CD4-positive, alpha-beta memory T cell (primary cell): ENCODE results near the gene BIRC6. TPM values are rescaled to one million over a fixed set of nuclear protein-coding genes. Genes with fewer than 3 reads are reported as not detected.
"Not testable (repeated sequence)": the region's sequence is repeated elsewhere in the genome, so short reads cannot be mapped to it uniquely, and the experiment has no call there.

Experiments used
- CTCF ChIA-PET: fragments of 350-600 bp; sonication (Branson Sonifier 250); formaldehyde crosslinking; loops from one replicate; lab custom pipeline; 2021; ENCODE audit warnings: inconsistent platforms; ENCODE audit not compliant: partially characterized antibody; lab: Charles Lee
- POLR2A ChIA-PET: fragments of 350-600 bp; sonication (Branson Sonifier 250); formaldehyde crosslinking; loops from one replicate; lab custom pipeline; 2021; ENCODE audit not compliant: partially characterized antibody; lab: Charles Lee
- DNase-seq, 5 donors: peaks; one replicate each; pipeline versions ENCODE4 v3.0.0 to v3.0.0-alpha.2; 2020 to 2022; ENCODE audit warnings: mixed read lengths in 1 of 5
- H3K27ac ChIP-seq: one replicate; pipeline ENCODE4 v1.7.0; 2013; ENCODE audit warnings: low read depth, low read length
- H3K27me3 ChIP-seq: 2 replicates; pipeline ENCODE4 v1.7.0; 2013; ENCODE audit warnings: mild to moderate bottlenecking, low read length, moderate library complexity; ENCODE audit not compliant: insufficient read depth
- H3K36me3 ChIP-seq: 2 replicates; pipeline ENCODE4 v1.7.0; 2013; ENCODE audit warnings: mild to moderate bottlenecking, low read length, moderate library complexity; ENCODE audit not compliant: insufficient read depth
- H3K4me1 ChIP-seq: 2 replicates; pipeline ENCODE4 v1.7.0; 2013; ENCODE audit warnings: mild to moderate bottlenecking, low read length, moderate library complexity; ENCODE audit not compliant: insufficient read depth
- H3K4me3 ChIP-seq, 2 donors: one replicate each; pipeline ENCODE4 v1.7.0; 2013; ENCODE audit warnings: low read length in 2 of 2, mild to moderate bottlenecking in 1 of 2
- H3K9me3 ChIP-seq, 2 donors: one replicate each; pipeline ENCODE4 v1.7.0; 2013; ENCODE audit warnings: low read length in 2 of 2, control low read depth in 1 of 2; ENCODE audit not compliant: control insufficient read depth in 1 of 2
- H3K27ac Mint-ChIP-seq, 7 donors: one replicate each; pipeline ENCODE4 v1.8.0; 2020 to 2021; ENCODE audit warnings: mixed read lengths in 7 of 7, mild to moderate bottlenecking in 6 of 7, inconsistent platforms in 3 of 7, moderate library complexity in 3 of 7
- H3K27me3 Mint-ChIP-seq, 2 donors: one replicate each; pipeline ENCODE4 v1.8.0; 2020 to 2021; ENCODE audit warnings: mixed read lengths in 2 of 2
- H3K36me3 Mint-ChIP-seq, 2 donors: one replicate each; pipeline ENCODE4 v1.8.0; 2020 to 2021; ENCODE audit warnings: mixed read lengths in 2 of 2, inconsistent platforms in 1 of 2, mild to moderate bottlenecking in 1 of 2
- H3K4me1 Mint-ChIP-seq, 4 donors: one replicate each; pipeline ENCODE4 v1.8.0; 2020 to 2021; ENCODE audit warnings: mixed read lengths in 4 of 4, mild to moderate bottlenecking in 1 of 4
- H3K4me3 Mint-ChIP-seq, 8 donors: one replicate each; pipeline ENCODE4 v1.8.0; 2020 to 2021; ENCODE audit warnings: mixed read lengths in 8 of 8, mild to moderate bottlenecking in 7 of 8, moderate library complexity in 6 of 8, inconsistent platforms in 3 of 8
- H3K9me3 Mint-ChIP-seq, 8 donors: one replicate each; pipeline ENCODE4 v1.8.0; 2020 to 2021; ENCODE audit warnings: mixed read lengths in 8 of 8, mild to moderate bottlenecking in 5 of 8, inconsistent platforms in 3 of 8, moderate library complexity in 1 of 8
- intact Hi-C: fragments of 100-400 bp; cut with micrococcal nuclease; formaldehyde crosslinking; loops from one replicate; pipeline ENCODE4 v1.15.1; 2023
- polyA plus RNA-seq, 2 donors: library from polyadenylated mRNA; unstranded; fragments of 300-500 nt; fragmentation: Illumina TruSeq; gene quantifications; one replicate each; pipeline ENCODE4 v1.2.3, GENCODE V29; 2021
- total RNA-seq, 2 experiments: library from RNA; stranded (reverse); gene quantifications; one replicate each; pipeline ENCODE4 v1.2.3, GENCODE V29; 2021

Gene BIRC6
- total and polyA plus RNA-seq, 4 experiments from 2014 or later = 19.0 to 151 (median 95.0) TPM

- H3K27me3 ChIP-seq, H3K4me1 Mint-ChIP-seq, H3K4me1 ChIP-seq, H3K27me3 Mint-ChIP-seq, H3K27ac ChIP-seq, POLR2A ChIA-PET, H3K4me3 Mint-ChIP-seq, H3K9me3 ChIP-seq, H3K4me3 ChIP-seq, H3K9me3 Mint-ChIP-seq, DNase-seq: not testable (repeated sequence)
- Mint-ChIP-seq H3K27ac (peak overlapping the region in 1 of 7 donors; percentile 8), H3K36me3 (peaks cover 11 to 36% of the 10 kb centered on the region in 2 donors)
- peaks cover 14% of the 10 kb centered on the region for H3K36me3 ChIP-seq
- CTCF ChIA-PET = interaction anchor here (0.6 to 1.3 kb wide), 4 partner anchors 12 to 1031 kb away, joined by 3 to 4 read pairs (median 3); no protein-coding TSS in a partner anchor
- intact Hi-C loops = loop anchor here (5.0 kb wide), 2 partner anchors 40 to 1030 kb away; no protein-coding TSS in a partner anchor
Measured at GRCh38 chr2:32552483-32552882, 195.7 kb downstream of the BIRC6 start.

- no peak overlapping the region for H3K4me3 ChIP-seq
- Mint-ChIP-seq H3K27me3 (no peaks in the 10 kb centered on the region), H3K36me3 (peaks cover 10 to 34% of the 10 kb centered on the region in 2 donors), H3K4me1 (peaks cover 0 to 2% (median 0%) of the 10 kb centered on the region in 4 donors), H3K4me3 (no peak overlapping the region), H3K27ac (peak overlapping the region in 1 of 7 donors; percentile 42), H3K9me3 (no peaks in the 10 kb centered on the region)
- no peak overlapping the region for H3K27ac ChIP-seq
- DNase-seq = peak in 4 of 5 donors; percentile 17 to 29 (median 25)
- H3K27me3 ChIP-seq = no peaks in the 10 kb centered on the region
- no peaks in the 10 kb centered on the region for H3K9me3 ChIP-seq
- CTCF ChIA-PET = no interaction called here
- H3K4me1 ChIP-seq = no peaks in the 10 kb centered on the region
- POLR2A ChIA-PET = no interaction called here
- intact Hi-C loops = loop anchor here (5.0 kb wide), 2 partner anchors 38 to 1028 kb away; no protein-coding TSS in a partner anchor
- H3K36me3 ChIP-seq = peaks cover 11% of the 10 kb centered on the region
Measured at GRCh38 chr2:32553829-32554432, 197.1 kb downstream of the BIRC6 start.

GRCh38 chr2:32558492-32558891, 201.7 kb downstream of the BIRC6 start:
- Mint-ChIP-seq H3K27me3 (no peaks in the 10 kb centered on the region), H3K9me3 (no peaks in the 10 kb centered on the region), H3K4me3 (no peak overlapping the region), H3K36me3 (peaks cover 27 to 36% of the 10 kb centered on the region in 2 donors), H3K4me1 (peaks cover 0 to 4% (median under 1%) of the 10 kb centered on the region in 4 donors), H3K27ac (no peak overlapping the region)
- Histone ChIP-seq H3K27me3 (no peaks in the 10 kb centered on the region), H3K27ac (no peak overlapping the region), H3K4me1 (no peaks in the 10 kb centered on the region), H3K4me3 (no peak overlapping the region), H3K9me3 (no peaks in the 10 kb centered on the region), H3K36me3 (peaks cover 6% of the 10 kb centered on the region)
- ChIA-PET POLR2A (no interaction called here), CTCF (interaction anchor here (0.5 to 1.5 kb wide), 2 partner anchors 12 to 187 kb away, joined by 3 to 5 read pairs; no protein-coding TSS in a partner anchor)
- intact Hi-C loops = no loop called here
- DNase-seq = no peak

- no peak for DNase-seq
- no peaks in the 10 kb centered on the region for H3K4me1 ChIP-seq
- Mint-ChIP-seq H3K9me3 (peaks cover 0 to 2% (median 0%) of the 10 kb centered on the region in 8 donors), H3K27me3 (no peaks in the 10 kb centered on the region), H3K4me1 (peaks cover 3 to 7% (median 4%) of the 10 kb centered on the region in 4 donors), H3K36me3 (peaks cover 31 to 35% of the 10 kb centered on the region in 2 donors), H3K27ac (no peak overlapping the region), H3K4me3 (no peak overlapping the region)
- ChIA-PET CTCF (interaction anchor here (0.8 to 1.5 kb wide), 2 partner anchors 9 to 13 kb away, joined by 3 to 5 read pairs; no protein-coding TSS in a partner anchor), POLR2A (no interaction called here)
- H3K9me3 ChIP-seq = no peaks in the 10 kb centered on the region
- intact Hi-C loops = no loop called here
- no peak overlapping the region for H3K4me3 ChIP-seq
- H3K27me3 ChIP-seq = no peaks in the 10 kb centered on the region
- H3K27ac ChIP-seq = no peak overlapping the region
- H3K36me3 ChIP-seq = peaks cover 6% of the 10 kb centered on the region
Measured at GRCh38 chr2:32559136-32559535, 202.3 kb downstream of the BIRC6 start.

GRCh38 chr2:32562906-32563305, 206.1 kb downstream of the BIRC6 start:
- Mint-ChIP-seq H3K27me3 (no peaks in the 10 kb centered on the region), H3K36me3 (peaks cover 46 to 60% of the 10 kb centered on the region in 2 donors), H3K27ac (peak overlapping the region in 1 of 7 donors; percentile 53), H3K4me1 (peaks cover 7 to 10% (median 8%) of the 10 kb centered on the region in 4 donors), H3K9me3 (peaks cover 0 to 24% (median 4%) of the 10 kb centered on the region in 8 donors), H3K4me3 (no peak overlapping the region)
- Histone ChIP-seq H3K4me1 (no peaks in the 10 kb centered on the region), H3K4me3 (no peak overlapping the region), H3K27me3 (no peaks in the 10 kb centered on the region), H3K36me3 (peaks cover 8% of the 10 kb centered on the region), H3K9me3 (peaks cover 0 to 7% of the 10 kb centered on the region in 2 donors), H3K27ac (no peak overlapping the region)
- intact Hi-C loops = no loop called here
- no peak for DNase-seq
- ChIA-PET CTCF (no interaction called here), POLR2A (no interaction called here)

- POLR2A ChIA-PET = no interaction called here
- Histone ChIP-seq H3K36me3 (peaks cover 8% of the 10 kb centered on the region), H3K4me3 (no peak overlapping the region), H3K4me1 (no peaks in the 10 kb centered on the region), H3K9me3 (peaks cover 0 to 7% of the 10 kb centered on the region in 2 donors), H3K27ac (no peak overlapping the region), H3K27me3 (no peaks in the 10 kb centered on the region)
- Mint-ChIP-seq H3K4me3 (no peak overlapping the region), H3K27ac (peak overlapping the region in 1 of 7 donors; percentile 5), H3K4me1 (peaks cover 7 to 11% (median 9%) of the 10 kb centered on the region in 4 donors), H3K27me3 (no peaks in the 10 kb centered on the region), H3K36me3 (peaks cover 42 to 57% of the 10 kb centered on the region in 2 donors), H3K9me3 (peaks cover 0 to 24% (median 4%) of the 10 kb centered on the region in 8 donors)
- intact Hi-C loops = no loop called here
- CTCF ChIA-PET = interaction anchor here (0.9 kb wide), 1 partner anchor 12 kb away, joined by 3 read pairs; no protein-coding TSS in a partner anchor
- no peak for DNase-seq
Measured at GRCh38 chr2:32564417-32565035, 207.7 kb downstream of the BIRC6 start.

- H3K4me3 ChIP-seq = no peak overlapping the region
- peaks cover 8% of the 10 kb centered on the region for H3K36me3 ChIP-seq
- Mint-ChIP-seq H3K27me3 (no peaks in the 10 kb centered on the region), H3K36me3 (peaks cover 45 to 52% of the 10 kb centered on the region in 2 donors), H3K4me1 (peaks cover 9 to 18% (median 12%) of the 10 kb centered on the region in 4 donors), H3K4me3 (no peak overlapping the region), H3K27ac (no peak overlapping the region), H3K9me3 (peaks cover 0 to 24% (median 4%) of the 10 kb centered on the region in 8 donors)
- no peaks in the 10 kb centered on the region for H3K4me1 ChIP-seq
- H3K9me3 ChIP-seq = peaks cover 0 to 7% of the 10 kb centered on the region in 2 donors
- intact Hi-C loops = no loop called here
- no peak overlapping the region for H3K27ac ChIP-seq
- CTCF ChIA-PET = interaction anchor here (0.9 kb wide), 1 partner anchor 13 kb away, joined by 3 read pairs; no protein-coding TSS in a partner anchor
- no peaks in the 10 kb centered on the region for H3K27me3 ChIP-seq
- POLR2A ChIA-PET = no interaction called here
- no peak for DNase-seq
Measured at GRCh38 chr2:32565902-32566301, 209.1 kb downstream of the BIRC6 start.
